ENCODE data around the gene MAP3K9.

The MAP3K9 gene

DNA sequence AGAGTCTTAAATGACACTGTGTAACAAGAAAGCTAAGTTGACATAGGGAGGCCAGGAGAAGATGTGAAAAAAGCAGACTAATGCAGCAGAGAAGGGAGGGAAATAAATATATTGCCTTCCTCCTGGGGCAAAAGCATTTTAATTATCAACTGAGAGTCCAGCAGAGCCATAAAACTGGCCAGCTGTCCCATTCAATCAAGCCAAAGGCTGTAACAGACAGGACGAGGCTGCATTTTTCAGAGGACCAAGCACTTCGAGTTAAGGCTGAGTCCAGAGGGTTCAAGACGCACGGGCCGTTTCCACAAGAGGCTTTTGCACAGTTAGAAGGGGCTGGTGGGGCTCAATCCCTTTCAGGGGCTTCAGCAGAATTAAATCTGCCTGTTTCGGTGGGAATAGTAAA lies 20.4 kb downstream of the MAP3K9 start:
- no peak for DNase-seq (ENCODE audit: low spot score)

DNA sequence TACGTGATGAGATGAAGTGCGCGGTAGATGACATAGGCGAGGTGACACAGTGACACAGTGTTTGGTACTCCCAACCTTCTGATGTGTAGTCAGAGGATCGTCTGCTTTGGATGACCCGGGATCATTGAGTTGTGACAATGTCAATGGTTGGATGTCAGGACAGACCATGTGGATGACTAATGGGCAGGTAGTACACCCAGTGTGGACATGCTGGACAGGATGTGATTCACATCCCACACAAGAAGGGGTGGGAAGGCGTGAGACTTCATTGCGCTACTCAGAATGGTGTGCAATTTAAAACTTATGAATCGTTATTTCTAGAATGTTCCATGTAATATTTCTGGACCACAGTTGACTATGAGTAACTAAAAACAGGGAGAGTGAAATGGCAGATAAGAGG lies 23.8 kb downstream of the MAP3K9 start:
- DNase-seq (ENCODE audit: low spot score), result no peak

DNA sequence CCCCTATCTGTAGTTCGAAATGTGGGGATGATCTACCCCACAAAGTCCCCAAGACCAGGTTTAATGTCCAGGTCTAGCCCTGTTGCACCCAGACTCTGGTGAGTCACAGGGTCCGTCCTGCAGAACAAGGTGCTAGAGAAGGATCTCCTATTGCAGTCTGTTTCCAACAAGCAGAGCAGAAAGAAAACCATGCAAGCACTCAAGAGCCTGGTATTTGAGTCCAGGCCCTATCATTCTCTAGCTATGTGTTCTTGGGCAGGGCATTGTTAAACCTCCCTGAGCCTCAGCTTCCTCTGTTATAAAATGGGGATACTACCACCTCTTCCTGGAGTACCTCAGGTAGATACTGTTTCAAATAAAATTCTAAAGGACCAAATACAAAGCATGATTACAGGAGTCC lies 24.4 kb downstream of the MAP3K9 start:
- no peak for DNase-seq (ENCODE audit: low spot score)

DNA sequence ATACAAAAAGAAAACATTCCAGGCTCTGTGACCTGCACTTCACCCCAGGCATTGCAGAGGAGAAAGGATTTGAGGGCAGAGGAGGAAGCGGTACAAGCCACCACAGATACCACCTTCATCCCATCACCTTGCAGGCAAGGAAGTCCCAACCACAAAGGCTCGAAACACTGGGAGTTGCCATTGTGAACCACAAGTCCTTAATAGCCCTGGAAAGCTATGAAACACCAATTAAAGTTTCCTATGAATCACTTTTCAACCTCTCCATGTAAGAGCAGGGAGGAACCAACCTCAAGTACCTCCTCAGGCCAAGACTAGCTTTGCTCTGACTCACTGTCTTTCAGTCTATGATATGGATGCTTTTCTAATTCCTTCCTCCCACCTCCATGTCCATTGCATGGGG lies 27.0 kb downstream of the MAP3K9 start:
- no peak for DNase-seq (ENCODE audit: low spot score)

DNA sequence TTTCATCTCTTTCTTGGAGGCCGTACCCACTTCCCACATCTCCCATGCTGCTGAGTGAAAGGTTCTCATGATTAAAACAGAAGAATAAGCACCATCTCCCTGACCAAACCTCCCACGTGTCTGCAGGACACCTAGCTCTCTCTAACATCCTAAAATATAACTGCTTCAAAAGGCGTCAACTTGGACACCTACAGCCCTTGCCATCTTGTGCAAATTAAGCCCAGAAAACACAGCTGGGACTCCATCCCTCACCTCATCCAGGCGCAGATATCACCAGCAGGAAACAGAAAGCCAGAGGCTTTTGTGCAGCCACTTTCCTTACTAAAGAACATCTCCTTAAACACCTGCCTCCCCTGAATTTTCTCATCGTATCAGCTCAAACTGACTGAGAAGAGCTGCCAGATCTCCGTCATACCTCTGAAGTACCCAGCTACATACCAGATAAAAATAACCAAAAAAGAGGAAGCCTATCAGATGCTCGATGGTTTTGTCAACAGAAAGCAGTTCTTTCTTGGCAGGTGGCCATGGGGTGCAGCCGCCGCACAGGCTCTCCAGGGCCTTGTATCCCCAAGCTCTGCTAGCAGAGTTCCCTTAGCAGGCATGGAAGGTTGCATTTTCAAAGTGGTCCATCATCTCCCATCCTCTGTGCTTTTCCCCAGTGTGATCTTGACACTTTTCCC lies 28.8 kb downstream of the MAP3K9 start:
- no peak for DNase-seq (ENCODE audit: low spot score)

DNA sequence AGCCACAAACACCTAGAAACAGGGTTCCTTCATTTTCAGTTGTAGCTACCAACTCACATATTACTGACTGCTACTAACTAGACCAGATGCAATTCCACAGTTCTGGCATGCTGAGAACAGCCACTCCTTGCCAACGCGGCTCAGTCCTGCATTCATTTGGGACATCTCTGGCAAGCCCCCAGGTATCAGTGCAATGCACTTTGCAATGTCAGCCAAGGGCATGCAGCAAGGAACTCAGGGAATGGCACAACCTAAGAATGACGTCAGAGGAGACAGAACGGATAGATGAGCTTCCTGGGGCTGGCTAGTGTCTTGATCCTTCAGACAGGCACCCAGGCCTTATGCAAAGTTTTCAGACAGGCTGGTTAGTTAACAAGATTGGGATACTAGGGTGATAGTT lies 29.6 kb downstream of the MAP3K9 start:
- no peak for DNase-seq (ENCODE audit: low spot score)

DNA sequence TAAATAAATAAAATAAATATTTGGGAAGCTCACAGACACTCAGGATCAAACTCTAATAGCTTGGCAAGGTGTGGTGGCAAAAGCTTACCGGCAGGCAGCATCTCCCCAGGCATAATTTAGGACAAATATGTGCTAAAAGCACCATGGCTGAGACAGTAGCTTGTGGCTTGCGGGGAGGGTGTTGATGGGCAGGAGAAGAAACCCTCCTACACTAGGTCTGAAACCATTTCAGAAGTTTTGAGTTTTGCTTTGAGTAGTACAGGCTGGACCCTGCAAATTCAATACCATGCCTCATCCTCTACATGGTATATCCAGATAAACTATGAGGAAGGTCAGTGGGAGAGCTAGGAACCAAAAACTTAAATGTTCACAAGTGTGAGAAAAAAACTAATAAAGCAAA lies 33.1 kb downstream of the MAP3K9 start:
- no peak for DNase-seq (ENCODE audit: low spot score)

DNA sequence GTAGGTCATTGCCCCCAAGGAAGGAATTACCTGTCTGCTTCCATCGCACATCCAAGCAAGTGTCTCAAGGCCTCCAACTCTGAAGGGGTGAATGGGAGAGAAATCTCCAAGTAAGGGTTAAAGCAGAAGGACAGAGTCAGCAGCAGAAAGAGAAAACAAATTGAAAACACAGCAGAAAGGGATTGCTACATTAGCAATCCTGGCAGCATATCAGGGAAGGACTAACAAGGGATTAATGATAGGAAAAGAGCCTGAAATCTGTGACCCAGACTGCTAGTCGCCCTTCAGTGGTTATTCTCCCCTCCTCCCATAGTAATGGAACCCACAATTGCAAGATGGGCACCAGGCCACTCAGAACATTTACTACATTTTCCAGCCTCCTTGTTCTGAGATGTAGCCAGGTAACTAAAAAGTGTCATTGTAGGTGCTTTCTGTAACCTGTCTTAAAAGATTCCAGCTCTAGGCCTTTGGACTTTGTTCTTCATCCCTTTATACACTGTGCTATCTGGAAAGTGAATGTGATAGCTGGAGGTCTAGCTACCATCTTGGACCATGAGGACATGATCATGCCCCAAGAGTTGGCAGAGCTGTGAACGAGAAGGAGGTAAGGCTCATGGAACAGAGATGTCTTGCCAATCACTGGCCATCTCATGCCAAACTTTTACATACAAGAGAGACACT lies 36.0 kb downstream of the MAP3K9 start:
- no peak for DNase-seq (ENCODE audit: low spot score)

DNA sequence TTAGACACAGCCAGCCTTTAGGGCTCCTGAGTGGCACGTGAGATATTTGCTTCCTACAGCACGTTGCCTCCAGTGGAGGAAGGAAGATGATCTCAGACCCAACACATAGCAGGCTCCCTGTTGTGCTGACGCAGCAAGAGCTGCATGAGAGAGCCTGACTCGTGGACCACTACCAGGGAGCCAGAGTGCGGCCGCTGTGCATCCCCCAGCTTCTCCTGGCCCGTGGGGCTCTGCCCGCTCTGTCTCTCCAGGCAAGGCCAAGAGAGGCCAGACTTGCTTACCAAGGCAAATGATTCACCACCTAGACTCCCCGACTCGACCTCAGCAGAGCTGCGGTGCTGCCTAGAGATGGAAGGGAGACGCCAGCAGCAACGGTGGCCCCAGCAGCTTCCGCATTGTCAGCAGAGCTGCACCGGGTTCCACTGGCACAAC lies 37.5 kb downstream of the MAP3K9 start:
- no peak for DNase-seq (ENCODE audit: low spot score)

DNA sequence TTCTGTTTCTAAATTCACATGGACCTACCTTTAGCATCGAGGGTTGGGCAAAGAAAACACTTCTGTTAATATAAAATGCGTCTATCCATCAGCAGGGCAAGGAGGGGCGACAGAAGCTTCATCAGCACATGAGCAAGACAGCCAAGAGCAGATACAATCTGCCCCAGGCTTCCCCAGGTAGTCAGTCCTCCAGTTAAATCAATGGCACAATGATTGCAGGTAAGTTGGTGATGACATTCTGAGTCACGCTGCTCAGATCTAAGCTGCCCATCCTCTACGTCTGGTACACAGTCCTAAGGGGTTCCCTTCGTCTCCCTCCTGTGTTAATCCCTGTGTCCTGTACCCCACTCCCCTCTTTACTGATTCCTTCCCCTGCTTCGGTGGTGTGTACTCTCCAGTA lies 38.8 kb downstream of the MAP3K9 start:
- DNase-seq (ENCODE audit: low spot score), result no peak

DNA sequence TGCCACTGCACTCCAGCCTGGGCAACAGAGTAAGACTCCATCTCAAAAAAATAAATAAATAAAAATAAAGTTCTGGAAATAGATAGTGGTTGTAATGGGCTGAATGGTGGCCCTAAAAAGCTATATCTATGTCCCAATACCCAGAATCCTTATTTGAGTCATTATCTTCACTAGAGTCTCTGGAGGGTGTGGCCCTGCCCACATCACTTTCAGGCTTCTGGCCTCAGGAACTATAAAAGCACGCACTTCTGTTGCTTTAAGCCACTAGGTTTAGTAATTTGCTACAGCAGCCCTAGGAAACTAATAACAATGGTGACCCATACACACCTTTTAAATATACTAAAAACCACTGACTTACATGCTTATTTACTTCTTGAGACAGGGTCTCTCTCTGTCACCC lies 49.9 kb downstream of the MAP3K9 start:
- DNase-seq (ENCODE audit: low spot score), result no peak

DNA sequence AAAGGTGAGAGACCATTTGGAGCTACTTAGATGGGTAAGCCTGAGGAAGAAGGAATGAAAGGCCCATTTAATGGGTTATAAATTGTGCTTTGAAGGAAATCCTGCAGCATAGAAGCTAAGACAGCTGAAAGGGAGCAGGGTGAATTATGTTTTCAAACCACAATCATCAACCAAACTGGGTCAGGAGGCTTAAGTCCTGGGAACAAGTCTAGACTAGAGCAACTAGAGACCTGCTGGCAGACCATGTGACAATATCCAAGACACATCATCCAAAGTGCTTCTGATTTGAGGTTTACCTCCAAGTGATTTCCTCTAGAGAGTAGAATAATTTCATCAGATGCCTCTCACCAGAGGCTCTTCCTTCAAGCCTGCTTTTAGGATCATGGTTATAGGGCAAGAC lies 53.7 kb downstream of the MAP3K9 start:
- DNase-seq (ENCODE audit: low spot score), result no peak

DNA sequence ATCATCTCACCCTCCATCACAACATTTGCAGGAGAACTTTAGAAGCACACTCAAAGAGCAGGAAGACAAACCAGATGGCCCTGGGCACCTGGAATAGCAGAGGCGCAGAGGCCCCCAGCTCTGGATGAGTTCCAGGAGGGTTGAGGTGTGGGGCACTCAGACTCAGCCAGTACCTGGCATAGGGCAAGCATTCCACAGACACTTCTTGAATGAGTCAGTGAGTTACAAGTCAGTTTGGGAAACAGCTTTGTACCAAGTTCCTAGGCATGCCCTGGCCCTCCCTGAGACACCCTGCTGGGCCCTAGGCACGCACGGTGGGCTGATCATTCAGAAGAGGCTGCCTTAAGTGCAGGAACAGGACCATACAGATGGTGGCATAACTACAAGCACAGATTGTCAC lies 54.3 kb downstream of the MAP3K9 start:
- no peak for DNase-seq (ENCODE audit: low spot score)

DNA sequence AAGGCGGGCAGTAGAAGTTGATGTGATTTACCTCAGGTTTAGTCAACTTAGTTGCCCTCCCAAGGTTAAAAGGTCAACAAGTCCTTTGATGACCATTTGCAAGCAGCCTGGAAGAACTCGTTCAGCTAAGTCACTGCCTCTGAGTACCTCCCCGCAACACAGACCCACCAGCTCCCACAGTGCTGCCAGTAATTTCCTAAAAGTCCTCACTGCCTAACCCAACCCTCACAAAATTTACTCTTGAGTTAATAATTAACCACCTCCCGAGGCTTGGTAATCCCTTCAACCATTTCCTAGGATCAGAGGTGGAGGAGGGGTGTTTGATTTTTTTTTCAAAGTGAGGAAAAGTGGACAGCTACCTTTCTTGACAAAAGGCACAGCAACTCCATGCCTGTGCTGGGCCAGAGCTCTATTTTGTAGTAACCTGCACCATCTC lies 55.8 kb downstream of the MAP3K9 start:
- DNase-seq (ENCODE audit: low spot score), result no peak

DNA sequence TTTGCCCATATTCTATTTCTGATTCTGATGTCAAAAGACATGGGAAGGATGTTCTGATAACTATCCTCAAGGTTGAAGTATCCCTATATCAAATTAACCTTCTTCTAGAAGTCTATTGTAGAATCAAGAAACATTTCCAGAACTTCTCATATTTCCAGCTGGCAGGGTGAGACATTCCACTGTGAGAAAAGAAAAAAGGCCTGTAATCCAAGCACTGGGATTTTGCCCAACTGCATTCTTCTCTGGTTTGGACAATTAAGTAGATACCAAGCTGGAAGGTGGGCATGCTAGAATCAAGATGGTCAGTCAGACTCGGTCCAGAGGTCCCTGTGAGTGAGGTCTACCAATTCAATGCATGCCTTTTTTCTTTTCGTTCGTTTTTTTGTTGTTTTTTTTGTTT lies 60.9 kb downstream of the MAP3K9 start:
- no peak for DNase-seq (ENCODE audit: low spot score)

DNA sequence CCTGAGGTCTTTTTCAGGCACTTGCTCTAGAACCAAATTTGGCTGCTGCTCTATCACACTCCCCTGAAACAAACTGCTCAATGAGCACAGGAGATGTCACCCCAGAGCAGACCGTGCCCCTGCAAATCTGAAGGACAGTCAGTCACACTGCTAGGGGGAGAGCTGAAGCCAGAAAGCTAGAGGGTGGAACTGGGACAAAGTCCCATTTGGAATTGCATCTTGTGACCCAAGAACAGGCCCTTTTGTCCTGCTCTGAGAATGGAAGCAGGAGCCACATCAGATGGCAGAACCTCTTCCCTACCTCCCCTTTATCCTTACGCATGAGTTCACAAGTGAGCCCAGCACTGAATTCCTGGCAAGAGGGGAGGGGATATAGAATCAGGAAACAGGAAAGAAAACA lies 64.7 kb downstream of the MAP3K9 start:
- DNase-seq (ENCODE audit: low spot score), result no peak

DNA sequence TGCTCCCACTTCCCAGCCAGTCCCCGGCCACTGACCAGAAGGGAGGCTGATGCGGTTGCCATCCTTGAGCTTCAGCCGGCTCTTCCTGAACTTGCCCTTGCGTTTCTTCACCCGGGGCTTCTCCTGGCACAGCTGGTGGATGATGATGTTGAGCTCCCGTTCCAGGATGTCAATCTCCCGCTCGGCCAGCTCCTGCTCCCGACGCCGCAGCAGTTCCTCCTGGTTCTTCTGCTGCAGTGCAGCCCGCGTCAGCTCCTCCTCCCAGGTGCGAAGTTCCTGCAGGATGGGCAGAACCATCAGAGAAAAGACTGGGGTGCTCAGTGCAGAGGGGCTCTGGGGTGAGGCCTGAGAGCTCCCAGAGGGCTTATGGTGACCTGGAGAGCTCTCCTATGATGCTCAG lies 67.0 kb downstream of the MAP3K9 start:
- DNase-seq (ENCODE audit: low spot score), result no peak

DNA sequence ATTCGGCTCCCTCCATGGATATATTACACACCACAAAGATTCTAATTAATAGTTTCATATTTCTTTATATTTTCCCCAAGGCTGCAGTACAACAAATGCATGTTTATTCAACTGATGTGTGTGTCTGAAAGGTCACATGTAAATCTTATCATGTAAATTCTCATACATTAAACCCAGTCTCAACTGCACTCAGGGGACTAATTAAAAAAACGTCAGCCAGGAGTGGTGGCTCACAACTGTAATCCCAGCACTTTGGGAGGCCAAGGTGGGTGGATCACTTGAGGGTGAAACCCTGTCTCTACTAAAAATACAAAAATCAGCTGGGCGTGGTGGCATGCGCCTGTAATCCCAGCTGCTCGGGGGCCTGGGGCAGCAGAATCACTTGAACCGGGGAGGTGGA lies 67.8 kb downstream of the MAP3K9 start:
- DNase-seq (ENCODE audit: low spot score), result no peak

DNA sequence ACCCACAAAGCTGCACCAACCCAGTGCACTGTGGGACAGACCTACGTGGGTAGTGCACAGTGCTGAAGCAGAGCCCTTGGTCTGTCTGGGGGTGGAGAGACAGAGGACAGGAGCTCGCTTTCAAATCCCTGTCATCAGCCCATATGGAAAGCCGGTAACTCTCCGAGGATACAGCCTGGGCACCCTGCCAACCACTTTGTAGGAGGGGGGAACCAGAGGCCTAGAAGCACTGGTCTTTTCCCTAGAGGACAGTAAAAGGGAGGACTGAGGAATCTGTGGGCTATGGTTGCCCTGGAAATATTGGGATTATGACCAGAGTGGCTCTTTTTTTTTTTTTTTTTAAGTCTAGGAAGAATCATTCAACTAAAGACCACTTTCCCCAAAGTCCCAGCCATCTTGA lies 74.3 kb downstream of the MAP3K9 start:
- DNase-seq (ENCODE audit: low spot score), result no peak

DNA sequence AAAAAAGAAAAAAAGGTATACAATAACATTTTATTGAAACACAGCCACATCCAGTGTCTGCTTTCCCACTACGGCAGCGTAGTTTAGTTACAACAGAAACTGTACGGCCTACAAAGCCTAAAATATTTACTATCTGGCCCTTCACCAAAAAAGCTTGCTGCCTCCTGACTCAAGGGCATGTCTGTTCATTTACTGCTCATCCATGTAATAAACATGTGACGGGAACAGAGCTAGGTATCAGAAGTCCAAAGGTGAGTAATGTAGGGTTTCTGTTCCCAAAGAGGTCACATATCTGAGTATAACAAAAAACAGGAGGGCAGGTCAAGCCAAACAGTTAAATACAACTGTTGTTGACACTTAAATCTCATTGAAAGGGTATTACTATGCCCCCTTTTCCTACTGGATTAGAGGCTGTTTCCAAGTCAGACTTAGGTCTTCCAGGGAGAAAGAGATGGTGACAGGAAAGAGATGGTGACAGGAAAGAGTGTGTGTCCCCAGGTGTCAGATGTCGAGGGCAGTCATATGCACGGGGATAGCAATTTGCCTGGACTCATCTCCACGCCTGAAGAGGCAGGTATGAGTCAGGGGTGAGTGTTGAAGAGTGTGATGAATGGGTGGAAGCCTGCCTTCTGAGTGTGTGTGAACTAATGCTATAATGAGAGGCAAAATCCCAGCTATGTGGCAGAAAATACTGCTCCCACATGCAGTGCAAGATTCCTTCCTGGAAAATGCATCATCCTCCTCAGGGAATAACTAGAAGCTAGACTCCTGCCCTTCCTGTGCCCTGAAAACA lies 77.7 kb downstream of the MAP3K9 start:
- DNase-seq (ENCODE audit: low spot score), result no peak

DNA sequence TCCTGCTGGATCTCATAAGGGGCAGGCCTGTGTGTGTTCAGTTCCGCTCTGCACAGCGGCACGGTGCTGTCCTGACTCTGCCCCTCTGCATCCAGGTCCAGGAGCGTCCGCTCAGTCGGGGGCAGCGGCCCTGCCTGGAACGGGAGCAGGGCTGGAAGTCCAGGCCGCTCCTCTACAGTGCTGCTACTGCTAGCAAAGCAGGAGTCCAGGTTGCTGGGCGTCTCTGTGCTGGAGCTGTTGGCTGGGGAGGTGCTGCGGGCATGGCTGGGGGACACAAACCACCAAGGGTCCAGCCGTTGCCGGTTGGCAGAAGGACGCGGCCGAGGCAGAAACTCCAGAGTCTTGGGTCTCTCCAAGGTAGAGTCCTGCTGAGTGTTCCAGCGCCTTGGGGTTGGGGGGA lies 78.9 kb downstream of the MAP3K9 start:
- DNase-seq (ENCODE audit: low spot score), result no peak

DNA sequence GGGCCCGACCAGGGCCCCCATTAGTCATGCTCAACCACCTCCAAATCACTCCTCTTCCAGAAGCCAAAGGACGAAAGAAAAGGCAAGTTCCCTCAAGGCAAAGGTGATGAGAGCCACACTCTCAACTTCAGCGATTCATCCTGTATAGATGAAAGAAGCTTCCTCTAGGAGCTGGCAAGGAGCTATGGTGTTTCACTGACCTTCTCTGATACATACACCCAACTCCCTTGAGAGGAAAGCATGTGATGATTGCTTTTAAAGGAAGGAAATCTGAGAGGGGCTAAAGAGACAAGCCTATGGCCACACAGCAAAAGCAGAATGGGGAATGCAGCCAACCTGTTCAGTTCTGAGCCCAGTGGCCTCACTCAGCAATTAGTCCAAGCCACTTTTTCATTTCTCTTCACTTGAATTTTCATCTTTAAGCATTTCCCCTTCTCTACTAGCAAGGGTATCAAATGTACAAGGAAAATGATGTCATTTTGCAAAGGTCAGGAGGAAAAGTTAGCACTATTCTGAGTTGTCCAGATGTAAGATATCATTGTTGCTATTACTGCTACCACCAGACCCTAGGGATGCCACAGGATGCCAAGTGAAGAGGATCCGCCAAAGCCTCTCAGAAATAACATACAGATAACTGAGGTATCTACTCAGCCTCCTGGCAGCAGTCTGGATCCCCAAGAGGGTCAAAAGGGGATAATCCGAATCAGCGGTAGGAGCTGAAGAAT lies 82.5 kb downstream of the MAP3K9 start:
- no peak for DNase-seq (ENCODE audit: low spot score)

DNA sequence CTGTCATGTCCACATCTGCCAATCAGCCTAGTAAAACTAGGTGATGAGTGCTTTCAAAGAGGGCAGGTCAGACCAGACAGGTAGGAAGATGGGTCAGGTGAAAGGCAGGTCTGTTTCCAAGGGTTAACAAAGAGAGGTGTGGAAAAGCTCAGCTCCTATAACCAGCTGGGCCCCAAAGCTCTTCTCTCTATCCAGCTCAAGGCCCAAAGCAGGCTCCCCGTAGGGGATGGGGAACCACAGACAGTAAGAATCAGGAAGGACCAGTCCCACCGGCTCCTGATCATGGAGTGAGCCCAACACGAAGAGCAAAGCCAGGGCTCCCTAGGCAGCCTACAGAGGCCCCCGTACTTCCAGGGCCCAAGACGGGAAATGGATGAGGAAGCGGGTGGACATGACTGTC lies 84.4 kb downstream of the MAP3K9 start:
- no peak for DNase-seq (ENCODE audit: low spot score)
